Lower lobe of right lung (tissue), 2 donors: ENCODE results near the gene TBX2. TPM values are rescaled to one million over a fixed set of nuclear protein-coding genes. Genes with fewer than 3 reads are reported as not detected.

Source experiments
- ATAC-seq, 2 donors: fragments of 200-7000 bp; cut with Tn5 transposase; one replicate each; pipeline ENCODE4 v1.9.1; 2020 to 2022; ENCODE audit warnings: mild to moderate bottlenecking in 2 of 2, moderate library complexity in 2 of 2
- DNase-seq: peaks from one replicate; pipeline ENCODE4 v3.0.0-alpha.2; 2020
- H3K27ac ChIP-seq: fragments of 200-600 bp; one replicate; pipeline ENCODE4 v1.8.0; 2022
- H3K27me3 ChIP-seq: fragments of 200-600 bp; one replicate; pipeline ENCODE4 v1.8.0; 2022; ENCODE audit warnings: low read depth
- H3K36me3 ChIP-seq: fragments of 200-600 bp; one replicate; pipeline ENCODE4 v1.8.0; 2022; ENCODE audit warnings: mild to moderate bottlenecking
- H3K4me1 ChIP-seq: fragments of 200-600 bp; one replicate; pipeline ENCODE4 v1.8.0; 2022
- H3K4me3 ChIP-seq: fragments of 200-600 bp; one replicate; pipeline ENCODE4 v1.8.0; 2022; ENCODE audit warnings: mild to moderate bottlenecking
- H3K9me3 ChIP-seq: fragments of 200-600 bp; one replicate; pipeline ENCODE4 v1.8.0; 2022
- CTCF ChIP-seq: fragments of 200-600 bp; IDR thresholded peaks from one replicate; pipeline ENCODE4 v1.8.0; 2022; ENCODE audit warnings: antibody characterized with exemption, mild to moderate bottlenecking
- intact Hi-C: fragments of 100-400 bp; cut with DNase I; formaldehyde crosslinking; loops from one replicate; pipeline ENCODE4 v1.11.0; 2022
- total RNA-seq: library from RNA; stranded (reverse); fragmentation: NEBNext Ultra II Directional; extraction: Animal tissue kit (Norgen Biotek cat#: 25700); gene quantifications from one replicate; pipeline ENCODE4 v1.2.1, GENCODE V29; 2021
- donor health status: DM: no; HTN: yes; CAD: no; lungs with severe emphysema.

The TBX2 gene
- total RNA-seq, 1 donor from 2014 or later = 83.3 TPM

GRCh38 chr17:61362396-61362795 is 37.2 kb upstream of the TBX2 start:
- Histone ChIP-seq H3K4me3 (no peak overlapping the region), H3K4me1 (no peaks in the 10 kb centered on the region), H3K36me3 (no peaks in the 10 kb centered on the region), H3K27ac (no peak overlapping the region), H3K27me3 (no peaks in the 10 kb centered on the region), H3K9me3 (no peaks in the 10 kb centered on the region)
- intact Hi-C loops = no loop called here
- no peak for TF ChIP-seq CTCF
- DNase-seq (no peak), ATAC-seq (no peak)

GRCh38 chr17:61362852-61363600 is 36.6 kb upstream of the TBX2 start:
- no peaks in the 10 kb centered on the region for H3K9me3 ChIP-seq
- H3K36me3 ChIP-seq = no peaks in the 10 kb centered on the region
- no peak for TF ChIP-seq CTCF
- no peak for DNase-seq
- H3K27ac ChIP-seq = no peak overlapping the region
- no peak overlapping the region for H3K4me3 ChIP-seq
- no peak for ATAC-seq
- H3K4me1 ChIP-seq = no peaks in the 10 kb centered on the region
- intact Hi-C loops = no loop called here
- no peaks in the 10 kb centered on the region for H3K27me3 ChIP-seq

GRCh38 chr17:61363601-61364462 is 35.8 kb upstream of the TBX2 start:
- TF ChIP-seq CTCF = no peak
- Histone ChIP-seq H3K27me3 (no peaks in the 10 kb centered on the region), H3K36me3 (no peaks in the 10 kb centered on the region), H3K27ac (no peak overlapping the region), H3K9me3 (no peaks in the 10 kb centered on the region), H3K4me3 (no peak overlapping the region), H3K4me1 (no peaks in the 10 kb centered on the region)
- intact Hi-C loops = no loop called here
- no peak for DNase-seq
- ATAC-seq = no peak

- Histone ChIP-seq H3K27ac (no peak overlapping the region), H3K36me3 (no peaks in the 10 kb centered on the region)
Measured at GRCh38 chr17:61364463-61364846, 35.2 kb upstream of the TBX2 start.

More at GRCh38 chr17:61364463-61364846, 35.2 kb upstream of the TBX2 start:
- TF ChIP-seq CTCF = no peak
- ATAC-seq (no peak), DNase-seq (no peak)
- no peaks in the 10 kb centered on the region for H3K4me1 ChIP-seq
- intact Hi-C loops = no loop called here
- no peak overlapping the region for H3K4me3 ChIP-seq
- H3K9me3 ChIP-seq = no peaks in the 10 kb centered on the region
- H3K27me3 ChIP-seq = no peaks in the 10 kb centered on the region
